ENCODE results near the gene TWNK. TPM values are rescaled to one million over a fixed set of nuclear protein-coding genes. Genes with fewer than 3 reads are reported as not detected.

TWNK gene
- total and polyA plus RNA-seq, 9 of the 15 experiments (the other 6 are each of a cell fraction or from before 2014, with no cell fraction given), result 11.6 to 34.7 (median 17.4) TPM

DNA sequence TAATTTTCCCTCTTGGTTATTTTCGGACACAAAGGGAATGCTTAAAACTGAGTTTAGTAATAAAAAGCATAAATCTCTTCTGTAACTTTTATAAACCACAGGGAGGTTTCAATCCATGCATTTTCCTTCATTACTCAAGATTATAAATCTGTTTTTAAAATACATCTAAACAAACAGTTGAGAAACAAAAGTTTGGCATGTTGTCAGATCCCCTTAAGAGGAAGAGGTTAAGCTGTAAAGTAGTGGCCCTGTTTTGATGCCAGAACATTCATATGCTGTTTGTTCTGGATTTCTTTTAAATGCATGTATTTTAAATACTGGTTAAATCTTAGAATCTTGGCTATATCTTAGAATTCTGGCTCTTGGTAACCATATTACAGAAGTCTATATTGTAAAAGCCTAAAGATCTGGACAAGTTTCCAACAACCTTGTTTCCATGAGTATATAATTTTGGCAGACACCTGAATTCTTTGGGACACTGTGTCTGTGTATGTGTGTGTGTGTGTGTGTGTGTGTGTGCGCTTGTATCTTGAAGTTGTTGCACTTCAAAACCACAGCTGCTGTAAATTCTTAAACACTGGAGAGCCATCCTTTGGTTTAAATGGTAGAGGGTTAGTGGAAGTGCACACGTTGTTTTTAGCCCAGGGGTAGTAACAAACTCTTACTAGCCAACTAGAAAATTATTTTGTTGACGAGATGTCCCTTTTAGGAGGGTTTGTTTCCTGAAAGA is 24.8 kb upstream of the TWNK start (continued):
- TF ChIP-seq, protein P1, sequence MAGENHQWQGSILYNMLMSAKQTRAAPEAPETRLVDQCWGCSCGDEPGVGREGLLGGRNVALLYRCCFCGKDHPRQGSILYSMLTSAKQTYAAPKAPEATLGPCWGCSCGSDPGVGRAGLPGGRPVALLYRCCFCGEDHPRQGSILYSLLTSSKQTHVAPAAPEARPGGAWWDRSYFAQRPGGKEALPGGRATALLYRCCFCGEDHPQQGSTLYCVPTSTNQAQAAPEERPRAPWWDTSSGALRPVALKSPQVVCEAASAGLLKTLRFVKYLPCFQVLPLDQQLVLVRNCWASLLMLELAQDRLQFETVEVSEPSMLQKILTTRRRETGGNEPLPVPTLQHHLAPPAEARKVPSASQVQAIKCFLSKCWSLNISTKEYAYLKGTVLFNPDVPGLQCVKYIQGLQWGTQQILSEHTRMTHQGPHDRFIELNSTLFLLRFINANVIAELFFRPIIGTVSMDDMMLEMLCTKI (IDR thresholded peaks at IDR 0.05; ENCODE audit: partially characterized antibody), result no peak
- TF ChIP-seq, protein P2, sequence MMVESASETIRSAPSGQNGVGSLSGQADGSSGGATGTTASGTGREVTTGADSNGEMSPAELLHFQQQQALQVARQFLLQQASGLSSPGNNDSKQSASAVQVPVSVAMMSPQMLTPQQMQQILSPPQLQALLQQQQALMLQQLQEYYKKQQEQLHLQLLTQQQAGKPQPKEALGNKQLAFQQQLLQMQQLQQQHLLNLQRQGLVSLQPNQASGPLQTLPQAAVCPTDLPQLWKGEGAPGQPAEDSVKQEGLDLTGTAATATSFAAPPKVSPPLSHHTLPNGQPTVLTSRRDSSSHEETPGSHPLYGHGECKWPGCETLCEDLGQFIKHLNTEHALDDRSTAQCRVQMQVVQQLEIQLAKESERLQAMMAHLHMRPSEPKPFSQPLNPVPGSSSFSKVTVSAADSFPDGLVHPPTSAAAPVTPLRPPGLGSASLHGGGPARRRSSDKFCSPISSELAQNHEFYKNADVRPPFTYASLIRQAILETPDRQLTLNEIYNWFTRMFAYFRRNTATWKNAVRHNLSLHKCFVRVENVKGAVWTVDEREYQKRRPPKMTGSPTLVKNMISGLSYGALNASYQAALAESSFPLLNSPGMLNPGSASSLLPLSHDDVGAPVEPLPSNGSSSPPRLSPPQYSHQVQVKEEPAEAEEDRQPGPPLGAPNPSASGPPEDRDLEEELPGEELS (CRISPR knock-in tag; IDR thresholded peaks at IDR 0.05; ENCODE audit: borderline replicate concordance), result no peak
- TF ChIP-seq, protein P3, sequence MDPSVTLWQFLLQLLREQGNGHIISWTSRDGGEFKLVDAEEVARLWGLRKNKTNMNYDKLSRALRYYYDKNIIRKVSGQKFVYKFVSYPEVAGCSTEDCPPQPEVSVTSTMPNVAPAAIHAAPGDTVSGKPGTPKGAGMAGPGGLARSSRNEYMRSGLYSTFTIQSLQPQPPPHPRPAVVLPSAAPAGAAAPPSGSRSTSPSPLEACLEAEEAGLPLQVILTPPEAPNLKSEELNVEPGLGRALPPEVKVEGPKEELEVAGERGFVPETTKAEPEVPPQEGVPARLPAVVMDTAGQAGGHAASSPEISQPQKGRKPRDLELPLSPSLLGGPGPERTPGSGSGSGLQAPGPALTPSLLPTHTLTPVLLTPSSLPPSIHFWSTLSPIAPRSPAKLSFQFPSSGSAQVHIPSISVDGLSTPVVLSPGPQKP (CRISPR knock-in tag; IDR thresholded peaks at IDR 0.05), result no peak
- TF ChIP-seq ZBTB17 (CRISPR knock-in tag; IDR thresholded peaks at IDR 0.05), result no peak
- TF ChIP-seq, protein P4, sequence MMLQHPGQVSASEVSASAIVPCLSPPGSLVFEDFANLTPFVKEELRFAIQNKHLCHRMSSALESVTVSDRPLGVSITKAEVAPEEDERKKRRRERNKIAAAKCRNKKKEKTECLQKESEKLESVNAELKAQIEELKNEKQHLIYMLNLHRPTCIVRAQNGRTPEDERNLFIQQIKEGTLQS (IDR thresholded peaks at IDR 0.05), result no peak
- TF ChIP-seq, protein P4 (CRISPR knock-in tag; conservative IDR thresholded peaks at IDR 0.05), result no peak
- TF ChIP-seq MCM2 (IDR thresholded peaks at IDR 0.05; ENCODE audit: low read depth), result no peak

Data from K562 (cell line).